Measurements from ENCODE around the gene SH3PXD2A. TPM values are rescaled to one million over a fixed set of nuclear protein-coding genes. Genes with fewer than 3 reads are reported as not detected.

SH3PXD2A gene, protein sequence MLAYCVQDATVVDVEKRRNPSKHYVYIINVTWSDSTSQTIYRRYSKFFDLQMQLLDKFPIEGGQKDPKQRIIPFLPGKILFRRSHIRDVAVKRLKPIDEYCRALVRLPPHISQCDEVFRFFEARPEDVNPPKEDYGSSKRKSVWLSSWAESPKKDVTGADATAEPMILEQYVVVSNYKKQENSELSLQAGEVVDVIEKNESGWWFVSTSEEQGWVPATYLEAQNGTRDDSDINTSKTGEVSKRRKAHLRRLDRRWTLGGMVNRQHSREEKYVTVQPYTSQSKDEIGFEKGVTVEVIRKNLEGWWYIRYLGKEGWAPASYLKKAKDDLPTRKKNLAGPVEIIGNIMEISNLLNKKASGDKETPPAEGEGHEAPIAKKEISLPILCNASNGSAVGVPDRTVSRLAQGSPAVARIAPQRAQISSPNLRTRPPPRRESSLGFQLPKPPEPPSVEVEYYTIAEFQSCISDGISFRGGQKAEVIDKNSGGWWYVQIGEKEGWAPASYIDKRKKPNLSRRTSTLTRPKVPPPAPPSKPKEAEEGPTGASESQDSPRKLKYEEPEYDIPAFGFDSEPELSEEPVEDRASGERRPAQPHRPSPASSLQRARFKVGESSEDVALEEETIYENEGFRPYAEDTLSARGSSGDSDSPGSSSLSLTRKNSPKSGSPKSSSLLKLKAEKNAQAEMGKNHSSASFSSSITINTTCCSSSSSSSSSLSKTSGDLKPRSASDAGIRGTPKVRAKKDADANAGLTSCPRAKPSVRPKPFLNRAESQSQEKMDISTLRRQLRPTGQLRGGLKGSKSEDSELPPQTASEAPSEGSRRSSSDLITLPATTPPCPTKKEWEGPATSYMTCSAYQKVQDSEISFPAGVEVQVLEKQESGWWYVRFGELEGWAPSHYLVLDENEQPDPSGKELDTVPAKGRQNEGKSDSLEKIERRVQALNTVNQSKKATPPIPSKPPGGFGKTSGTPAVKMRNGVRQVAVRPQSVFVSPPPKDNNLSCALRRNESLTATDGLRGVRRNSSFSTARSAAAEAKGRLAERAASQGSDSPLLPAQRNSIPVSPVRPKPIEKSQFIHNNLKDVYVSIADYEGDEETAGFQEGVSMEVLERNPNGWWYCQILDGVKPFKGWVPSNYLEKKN
- total RNA-seq (2014; rRNA removed; shearing (Covaris generic)), result 33.9 and 34.7 TPM in 2 replicates

DNA sequence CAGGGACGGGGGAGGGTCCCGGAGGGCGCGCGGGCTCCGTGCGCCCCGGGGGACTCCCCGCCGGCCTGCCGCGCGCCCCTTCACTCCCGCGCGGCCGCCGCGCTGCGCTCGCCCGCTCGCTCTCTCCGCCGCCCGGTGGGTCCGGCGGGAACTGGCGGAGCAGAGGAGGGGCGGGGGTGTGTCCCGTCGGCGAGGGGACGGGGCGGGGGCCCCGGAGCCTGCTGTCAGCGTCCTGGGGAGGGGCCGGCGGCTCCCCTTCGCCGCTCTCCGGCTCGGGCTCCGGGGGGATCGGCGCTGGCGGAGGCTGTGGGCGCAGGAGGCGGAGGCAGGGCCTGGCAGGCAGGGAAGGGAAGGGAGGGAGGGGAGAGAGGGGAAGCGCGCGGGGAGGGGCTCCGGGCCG is at the start of gene SH3PXD2A:
SH3PXD2A (minus strand) TSS at position 153 of the 400 bp plus-strand sequence. CDS start 310 bp downstream, outside the sequence.

Small RNA genes lying within 50 kb of the gene (small RNA-seq; reads per million reads assigned to genes)
- gene RF00019, result not detected

Other genes starting within 250 kb of the SH3PXD2A start
- gene STN1, start 62.6 kb upstream of the SH3PXD2A start, total RNA-seq (2014; rRNA removed; shearing (Covaris generic)), result 41.6 and 52.5 TPM in 2 replicates
- gene SLK, start 111.6 kb upstream of the SH3PXD2A start, total RNA-seq (2014; rRNA removed; shearing (Covaris generic)), result 37.5 and 47.3 TPM in 2 replicates
- gene COL17A1, start 230.3 kb upstream of the SH3PXD2A start, total RNA-seq (2014; rRNA removed; shearing (Covaris generic)), result 0.57 and 3.7 TPM in 2 replicates

Measured in A375 (cell line).